K562 (cell line): Measurements from ENCODE around the gene TCAF1. TPM values are rescaled to one million over a fixed set of nuclear protein-coding genes. Genes with fewer than 3 reads are reported as not detected.

Experiments used
- EGR1 ChIP-seq: fragments of 450-650 bp; conservative IDR thresholded peaks from 2 replicates; pipeline ENCODE4 v1.6.1; 2017; ENCODE audit warnings: mild to moderate bottlenecking
- HDAC2 ChIP-seq: fragments of 450-650 bp; IDR thresholded peaks from 2 replicates; pipeline ENCODE4 v1.6.1; 2016; ENCODE audit warnings: mild to moderate bottlenecking
- HDGF ChIP-seq: fragments of 450-650 bp; IDR thresholded peaks from 2 replicates; pipeline ENCODE4 v1.6.1; 2016
- HNRNPH1 ChIP-seq: fragments of 200-400 bp; formaldehyde crosslinking; optimal IDR thresholded peaks from 2 replicates; pipeline ENCODE3; 2017; ENCODE audit warnings: low read depth, mild to moderate bottlenecking, low read length, moderate library complexity
- KAT2B ChIP-seq: IDR thresholded peaks from one replicate; pipeline ENCODE4 v1.6.1; 2012; ENCODE audit warnings: low read depth, mild to moderate bottlenecking, control low read depth, inconsistent platforms, low read length, moderate library complexity
- MCM7 ChIP-seq, 2 experiments: fragments of 450-650 bp; IDR thresholded peaks; 2 replicates each; pipeline ENCODE4 v1.6.1; 2016 to 2018
- PCBP2 ChIP-seq: fragments of 200-400 bp; formaldehyde crosslinking; IDR thresholded peaks from 2 replicates; pipeline ENCODE4 v1.6.1; 2018; ENCODE audit warnings: low read length, low read depth, mild to moderate bottlenecking, moderate library complexity; ENCODE audit not compliant: poor library complexity, severe bottlenecking
- RBM22 ChIP-seq: fragments of 200-400 bp; formaldehyde crosslinking; IDR thresholded peaks from 2 replicates; pipeline ENCODE4 v1.6.1; 2018; ENCODE audit warnings: low read length, low read depth; ENCODE audit not compliant: poor library complexity, severe bottlenecking
- ZBTB8A ChIP-seq: fragments of 450-650 bp; IDR thresholded peaks from 2 replicates; pipeline ENCODE4 v1.6.1; 2018; ENCODE audit warnings: mild to moderate bottlenecking, moderate library complexity; ENCODE audit not compliant: partially characterized antibody
- ZC3H11A ChIP-seq: IDR thresholded peaks from 2 replicates; pipeline ENCODE4 v1.6.1; 2012; ENCODE audit warnings: low read depth, low read length, improper control_type of control experiment
- ZNF121 ChIP-seq: sonication (generic); formaldehyde crosslinking; conservative IDR thresholded peaks from 2 replicates; pipeline ENCODE4 v1.8.0; 2022; ENCODE audit warnings: missing genetic modification reagents
- ZNF212 ChIP-seq: fragments of 450-650 bp; formaldehyde crosslinking; IDR thresholded peaks from 2 replicates; pipeline ENCODE4 v1.4.0; 2020; ENCODE audit warnings: mild to moderate bottlenecking
- ZNF3 ChIP-seq: fragments of 250-450 bp; sonication (Bioruptor Pico); IDR thresholded peaks from 2 replicates; pipeline ENCODE4 v1.5.0; 2021; ENCODE audit warnings: mild to moderate bottlenecking, moderate library complexity
- ZNF324 ChIP-seq: fragments of 250-450 bp; sonication (Bioruptor Pico); IDR thresholded peaks from 2 replicates; pipeline ENCODE4 v1.4.0; 2020; ENCODE audit warnings: mild to moderate bottlenecking
- ZNF431 ChIP-seq: sonication (generic); formaldehyde crosslinking; IDR thresholded peaks from 2 replicates; pipeline ENCODE4 v1.8.0; 2022; ENCODE audit warnings: mild to moderate bottlenecking, missing genetic modification reagents
- ZNF696 ChIP-seq: fragments of 250-450 bp; sonication (Bioruptor Pico); conservative IDR thresholded peaks from 2 replicates; pipeline ENCODE4 v1.4.0; 2020; ENCODE audit warnings: mild to moderate bottlenecking, moderate library complexity
- polyA plus RNA-seq, 8 experiments: library from polyadenylated mRNA; depleted of rRNA in 4 of 8; stranded (reverse) in 5 of 8; unstranded in 3 of 8; fragments of >200 nt; fragmentation: Nextera tagmentation in 2 of 8; fragmentation: Illumina TruSeq in 1 of 8; extraction: Ambion mirVana in 2 of 8; extraction: Trizol in 1 of 8; gene quantifications; 2 replicates each; pipeline versions ENCODE4 v1.2.1 to v1.2.3, GENCODE V29; 2011 to 2014; ENCODE audit warnings: inconsistent platforms in 1 of 8, missing spikeins in 1 of 8
- total RNA-seq, 7 experiments: library from RNA; depleted of rRNA in 6 of 7; stranded (reverse); fragments of >200 nt in 6 of 7; fragmentation: Illumina TruSeq in 2 of 7; extraction: Trizol in 2 of 7; gene quantifications; 2 replicates each; pipeline versions ENCODE4 v1.2.1 to v1.2.3, GENCODE V29; 2011 to 2021; ENCODE audit warnings: low replicate concordance in 1 of 7
- TF ChIP-seq, protein P1 (sequence below): sonication (generic); formaldehyde crosslinking; IDR thresholded peaks from 2 replicates; pipeline ENCODE4 v1.8.1; 2023; ENCODE audit warnings: mild to moderate bottlenecking, missing genetic modification reagents
- TF ChIP-seq, protein P2 (sequence below), 2 experiments: fragments of 250-450 bp in 1 of 2; fragments of 450-650 bp in 1 of 2; sonication (Bioruptor Pico) in 1 of 2; IDR thresholded peaks; 2 replicates each; pipeline versions ENCODE4 v1.6.1 to v1.8.0; 2016 to 2021; ENCODE audit warnings: mild to moderate bottlenecking in 2 of 2, moderate library complexity in 2 of 2, missing compliant biosample characterization in 1 of 2, missing genetic modification characterization in 1 of 2
- TF ChIP-seq, protein P3 (sequence below): sonication (generic); formaldehyde crosslinking; IDR thresholded peaks from 2 replicates; pipeline ENCODE4 v1.8.1; 2023; ENCODE audit warnings: mild to moderate bottlenecking, missing genetic modification reagents, moderate library complexity

Gene TCAF1
- total and polyA plus RNA-seq, 9 of the 15 experiments (the other 6 are each of a cell fraction or from before 2014, with no cell fraction given), result 6.2 to 52.2 (median 24.4) TPM

DNA sequence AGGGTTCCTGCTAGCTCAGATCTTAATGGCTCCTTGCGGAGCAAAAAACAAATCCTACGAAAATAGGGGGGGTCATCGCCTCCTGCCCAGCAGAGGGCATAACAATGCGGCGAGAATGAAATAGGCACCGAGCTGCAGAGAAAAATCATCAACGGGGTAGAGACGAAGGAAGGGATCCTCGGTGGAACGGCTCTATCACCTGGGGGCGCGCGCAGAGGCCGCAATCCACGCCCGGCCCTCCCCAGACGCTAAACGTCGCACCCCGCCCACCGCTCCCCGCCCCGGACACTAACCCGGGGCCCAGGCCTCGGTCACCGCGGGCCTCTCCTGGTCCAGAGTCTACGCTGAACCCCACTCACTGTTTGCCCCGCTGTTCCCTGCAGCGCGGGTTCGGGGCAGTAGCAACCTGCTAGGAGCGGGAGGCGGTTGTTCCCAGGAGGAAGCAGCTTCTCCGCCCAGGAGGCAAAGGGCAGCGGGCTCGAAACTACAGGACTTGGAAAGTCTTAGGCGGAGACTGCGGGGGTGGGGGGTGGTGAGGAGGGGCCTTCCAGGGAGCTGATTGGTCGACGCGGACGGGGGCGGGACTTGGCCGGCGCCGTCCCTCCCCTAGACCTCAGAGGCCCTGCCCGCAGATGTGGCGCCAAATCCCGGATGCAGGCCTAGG is at the start of gene TCAF1 (continued):
- TF ChIP-seq, protein P1, sequence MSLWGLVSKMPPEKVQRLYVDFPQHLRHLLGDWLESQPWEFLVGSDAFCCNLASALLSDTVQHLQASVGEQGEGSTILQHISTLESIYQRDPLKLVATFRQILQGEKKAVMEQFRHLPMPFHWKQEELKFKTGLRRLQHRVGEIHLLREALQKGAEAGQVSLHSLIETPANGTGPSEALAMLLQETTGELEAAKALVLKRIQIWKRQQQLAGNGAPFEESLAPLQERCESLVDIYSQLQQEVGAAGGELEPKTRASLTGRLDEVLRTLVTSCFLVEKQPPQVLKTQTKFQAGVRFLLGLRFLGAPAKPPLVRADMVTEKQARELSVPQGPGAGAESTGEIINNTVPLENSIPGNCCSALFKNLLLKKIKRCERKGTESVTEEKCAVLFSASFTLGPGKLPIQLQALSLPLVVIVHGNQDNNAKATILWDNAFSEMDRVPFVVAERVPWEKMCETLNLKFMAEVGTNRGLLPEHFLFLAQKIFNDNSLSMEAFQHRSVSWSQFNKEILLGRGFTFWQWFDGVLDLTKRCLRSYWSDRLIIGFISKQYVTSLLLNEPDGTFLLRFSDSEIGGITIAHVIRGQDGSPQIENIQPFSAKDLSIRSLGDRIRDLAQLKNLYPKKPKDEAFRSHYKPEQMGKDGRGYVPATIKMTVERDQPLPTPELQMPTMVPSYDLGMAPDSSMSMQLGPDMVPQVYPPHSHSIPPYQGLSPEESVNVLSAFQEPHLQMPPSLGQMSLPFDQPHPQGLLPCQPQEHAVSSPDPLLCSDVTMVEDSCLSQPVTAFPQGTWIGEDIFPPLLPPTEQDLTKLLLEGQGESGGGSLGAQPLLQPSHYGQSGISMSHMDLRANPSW (CRISPR knock-in tag), result 0 out of 2 replicates have a peak, but pooled peaks have one; percentile 11
- no peak for TF ChIP-seq KAT2B
- TF ChIP-seq HNRNPH1, result no peak
- no peak for TF ChIP-seq ZBTB8A
- TF ChIP-seq PCBP2, result no peak
- peak; percentile 100 for TF ChIP-seq EGR1
- TF ChIP-seq MCM7 (IDR thresholded peaks at IDR 0.05), result no peak
- TF ChIP-seq, protein P2, sequence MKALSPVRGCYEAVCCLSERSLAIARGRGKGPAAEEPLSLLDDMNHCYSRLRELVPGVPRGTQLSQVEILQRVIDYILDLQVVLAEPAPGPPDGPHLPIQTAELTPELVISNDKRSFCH (CRISPR knock-in tag; IDR thresholded peaks at IDR 0.05), result no peak
- TF ChIP-seq, protein P2 (tag; IDR thresholded peaks at IDR 0.05), result no peak
- 0 out of 2 replicates have a peak, but pooled peaks have one; percentile 60 for TF ChIP-seq ZNF212 (CRISPR knock-in tag)
- TF ChIP-seq RBM22, result no peak
- TF ChIP-seq ZC3H11A, result no peak
- TF ChIP-seq ZNF324 (CRISPR knock-in tag), result no peak
- TF ChIP-seq, protein P3, sequence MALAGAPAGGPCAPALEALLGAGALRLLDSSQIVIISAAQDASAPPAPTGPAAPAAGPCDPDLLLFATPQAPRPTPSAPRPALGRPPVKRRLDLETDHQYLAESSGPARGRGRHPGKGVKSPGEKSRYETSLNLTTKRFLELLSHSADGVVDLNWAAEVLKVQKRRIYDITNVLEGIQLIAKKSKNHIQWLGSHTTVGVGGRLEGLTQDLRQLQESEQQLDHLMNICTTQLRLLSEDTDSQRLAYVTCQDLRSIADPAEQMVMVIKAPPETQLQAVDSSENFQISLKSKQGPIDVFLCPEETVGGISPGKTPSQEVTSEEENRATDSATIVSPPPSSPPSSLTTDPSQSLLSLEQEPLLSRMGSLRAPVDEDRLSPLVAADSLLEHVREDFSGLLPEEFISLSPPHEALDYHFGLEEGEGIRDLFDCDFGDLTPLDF (CRISPR knock-in tag), result peak; percentile 35; the same call in 1 of the 2 replicates
- TF ChIP-seq ZNF431, result no peak; the same call in 1 of the 2 replicates
- TF ChIP-seq HDAC2, result peak; percentile 90
- TF ChIP-seq HDGF, result 0 out of 2 replicates have a peak, but pooled peaks have one; percentile 49
- TF ChIP-seq ZNF121 (CRISPR knock-in tag), result no peak
- no peak for TF ChIP-seq ZNF3 (CRISPR knock-in tag)
- TF ChIP-seq ZNF696 (CRISPR knock-in tag), result no peak
